ENCODE measurements around the gene TSEN2.

Gene TSEN2

DNA sequence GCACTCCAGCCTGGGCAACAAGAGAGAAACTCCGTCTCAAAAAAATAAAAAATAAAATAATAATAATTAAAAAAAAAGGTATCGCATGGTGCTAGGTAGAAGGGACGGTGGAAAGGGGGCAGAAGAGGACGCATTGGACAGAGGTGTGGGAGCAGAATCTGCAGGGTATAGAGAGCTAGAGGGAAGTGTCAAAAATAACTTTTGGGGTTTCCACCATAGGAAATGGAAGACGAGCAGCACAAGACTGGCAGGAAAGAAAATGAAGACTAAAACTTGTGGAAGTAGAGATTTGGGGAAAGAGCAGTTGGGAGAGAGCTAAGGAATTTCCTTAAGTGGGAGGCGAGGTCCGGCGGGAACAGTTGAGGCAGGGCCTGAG lies 72.0 kb downstream of the TSEN2 start:
- in situ Hi-C loops (cut with HindIII; ENCODE audit: low pct_ligation_motif_present, low sequenced_read_pairs): no loop called here
- no peaks in the 10 kb centered on the region for H3K36me3 ChIP-seq (replicated peaks)
- no peak for DNase-seq
- H3K4me3 ChIP-seq (ENCODE audit: low read depth, low read length): peak overlapping the region; percentile 87
- TF ChIP-seq, protein P1, sequence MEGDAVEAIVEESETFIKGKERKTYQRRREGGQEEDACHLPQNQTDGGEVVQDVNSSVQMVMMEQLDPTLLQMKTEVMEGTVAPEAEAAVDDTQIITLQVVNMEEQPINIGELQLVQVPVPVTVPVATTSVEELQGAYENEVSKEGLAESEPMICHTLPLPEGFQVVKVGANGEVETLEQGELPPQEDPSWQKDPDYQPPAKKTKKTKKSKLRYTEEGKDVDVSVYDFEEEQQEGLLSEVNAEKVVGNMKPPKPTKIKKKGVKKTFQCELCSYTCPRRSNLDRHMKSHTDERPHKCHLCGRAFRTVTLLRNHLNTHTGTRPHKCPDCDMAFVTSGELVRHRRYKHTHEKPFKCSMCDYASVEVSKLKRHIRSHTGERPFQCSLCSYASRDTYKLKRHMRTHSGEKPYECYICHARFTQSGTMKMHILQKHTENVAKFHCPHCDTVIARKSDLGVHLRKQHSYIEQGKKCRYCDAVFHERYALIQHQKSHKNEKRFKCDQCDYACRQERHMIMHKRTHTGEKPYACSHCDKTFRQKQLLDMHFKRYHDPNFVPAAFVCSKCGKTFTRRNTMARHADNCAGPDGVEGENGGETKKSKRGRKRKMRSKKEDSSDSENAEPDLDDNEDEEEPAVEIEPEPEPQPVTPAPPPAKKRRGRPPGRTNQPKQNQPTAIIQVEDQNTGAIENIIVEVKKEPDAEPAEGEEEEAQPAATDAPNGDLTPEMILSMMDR (IDR thresholded peaks at IDR 0.05; ENCODE audit: low read depth, low read length, missing control alignments): no peak
- H3K27me3 ChIP-seq (replicated peaks): no peaks in the 10 kb centered on the region
- H3K27ac ChIP-seq: peak overlapping the region; percentile 82

- Histone ChIP-seq H3K36me3 (replicated peaks) (no peaks in the 10 kb centered on the region), H3K27me3 (replicated peaks) (no peaks in the 10 kb centered on the region), H3K4me3 (ENCODE audit: low read depth, low read length) (peak within 1 kb of the TSS; percentile 87), H3K27ac (peak within 1 kb of the TSS; percentile 82)
- in situ Hi-C loops (cut with HindIII; ENCODE audit: low pct_ligation_motif_present, low sequenced_read_pairs): no loop called here
- TF ChIP-seq, protein P1 (IDR thresholded peaks at IDR 0.05; ENCODE audit: low read depth, low read length, missing control alignments): no peak
- peak; percentile 69 for DNase-seq
Measured at GRCh38 chr3:12556690-12557472, 72.6 kb downstream of the TSEN2 start, which contains the start of gene MKRN2. MKRN2 (plus strand) TSS chr3:12557087; CDS start chr3:12557151, 64 bp downstream.

DNA sequence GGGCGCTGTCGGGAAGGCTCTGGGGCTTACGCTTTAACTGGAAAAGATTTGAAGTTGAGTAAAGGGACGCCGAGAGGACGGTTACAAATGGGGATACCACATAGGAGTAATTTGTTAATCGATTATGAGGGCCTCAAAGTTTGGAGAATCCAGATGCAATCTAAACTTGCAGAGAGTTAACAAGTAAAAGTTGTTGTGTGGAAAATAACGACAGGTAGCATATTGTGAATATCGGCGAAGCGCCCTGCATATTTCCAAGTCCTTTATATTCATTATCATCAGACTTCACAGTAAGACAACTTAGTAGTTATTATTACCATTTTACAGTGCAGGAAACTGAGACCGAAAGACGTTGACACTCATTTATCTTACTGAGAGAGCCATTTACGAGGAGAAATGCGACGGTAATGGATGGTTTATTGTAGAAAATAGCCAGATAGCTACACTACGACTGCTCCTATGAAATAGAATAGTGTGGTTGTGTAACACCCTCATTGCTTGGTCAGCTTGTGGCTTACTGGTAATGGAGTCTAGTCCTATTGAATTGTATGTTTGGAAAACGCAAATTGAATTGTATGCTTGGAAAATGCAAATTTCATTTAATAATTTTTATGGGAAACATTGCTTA lies 73.3 kb downstream of the TSEN2 start:
- H3K36me3 ChIP-seq (replicated peaks): no peaks in the 10 kb centered on the region
- no peaks in the 10 kb centered on the region for H3K27me3 ChIP-seq (replicated peaks)
- DNase-seq: peak; percentile 44
- in situ Hi-C loops (cut with HindIII; ENCODE audit: low pct_ligation_motif_present, low sequenced_read_pairs): no loop called here
- peak overlapping the region; percentile 82 for H3K27ac ChIP-seq
- TF ChIP-seq, protein P1 (IDR thresholded peaks at IDR 0.05; ENCODE audit: low read depth, low read length, missing control alignments): no peak
- H3K4me3 ChIP-seq (ENCODE audit: low read depth, low read length): peak overlapping the region; percentile 87

- H3K27ac ChIP-seq: no peak overlapping the region
Measured at GRCh38 chr3:12558706-12559105, 74.4 kb downstream of the TSEN2 start.

DNA sequence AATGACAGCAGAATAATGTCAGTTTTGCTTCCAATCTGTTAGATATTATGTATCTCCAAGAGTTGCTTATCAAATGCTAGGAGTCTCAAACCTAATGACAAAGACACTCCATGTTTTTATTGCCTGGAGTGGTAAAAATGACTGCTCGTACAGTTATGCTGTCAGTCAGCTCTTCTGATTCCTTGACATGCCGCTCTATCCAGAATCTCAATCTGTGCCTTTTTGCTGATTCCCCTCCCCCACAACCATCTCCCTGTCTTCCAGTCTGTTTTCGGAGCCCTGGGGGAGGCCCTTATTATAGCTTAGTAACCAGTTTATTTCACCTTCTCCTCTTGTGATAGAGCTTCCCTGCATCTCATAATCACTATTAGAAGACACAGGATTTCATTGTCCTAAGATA lies 75.2 kb downstream of the TSEN2 start:
- H3K4me3 ChIP-seq (ENCODE audit: low read depth, low read length): no peak overlapping the region

More at GRCh38 chr3:12558706-12559105, 74.4 kb downstream of the TSEN2 start:
- Histone ChIP-seq H3K27me3 (replicated peaks) (no peaks in the 10 kb centered on the region), H3K4me3 (ENCODE audit: low read depth, low read length) (no peak overlapping the region), H3K36me3 (replicated peaks) (no peaks in the 10 kb centered on the region)
- DNase-seq: no peak
- in situ Hi-C loops (cut with HindIII; ENCODE audit: low pct_ligation_motif_present, low sequenced_read_pairs): no loop called here
- TF ChIP-seq, protein P1 (IDR thresholded peaks at IDR 0.05; ENCODE audit: low read depth, low read length, missing control alignments): no peak

More for the DNA sequence above, 75.2 kb downstream of the TSEN2 start:
- H3K36me3 ChIP-seq (replicated peaks): no peaks in the 10 kb centered on the region
- H3K27me3 ChIP-seq (replicated peaks): no peaks in the 10 kb centered on the region
- in situ Hi-C loops (cut with HindIII; ENCODE audit: low pct_ligation_motif_present, low sequenced_read_pairs): no loop called here
- TF ChIP-seq, protein P1 (IDR thresholded peaks at IDR 0.05; ENCODE audit: low read depth, low read length, missing control alignments): no peak
- H3K27ac ChIP-seq: no peak overlapping the region
- DNase-seq: no peak

Data from brain microvascular endothelial cell (primary cell).